NB4 (cell line): ENCODE data around the gene PCP4.
A peak's percentile ranks its signal among the peaks of the same experiment; 100 is the strongest.

Experiments used
- DNase-seq: peaks from one replicate; pipeline ENCODE4 v3.0.0; 2010; ENCODE audit warnings: low read depth
- H3K4me3 ChIP-seq: one replicate; pipeline ENCODE4 v1.5.1; 2011; ENCODE audit warnings: mild to moderate bottlenecking, low read depth, low read length, moderate library complexity
- CTCF ChIP-seq: IDR thresholded peaks from one replicate; pipeline ENCODE4 v1.5.1; 2012; ENCODE audit warnings: low read depth, low read length
- MAX ChIP-seq: IDR thresholded peaks from 2 replicates; pipeline ENCODE4 v1.6.1; 2011; ENCODE audit warnings: low read depth, low read length
- MYC ChIP-seq: IDR thresholded peaks from 2 replicates; pipeline ENCODE4 v1.6.1; 2011; ENCODE audit warnings: low read depth, low read length
- POLR2A ChIP-seq: IDR thresholded peaks from 2 replicates; pipeline ENCODE4 v1.6.1; 2011; ENCODE audit warnings: mild to moderate bottlenecking; ENCODE audit not compliant: insufficient read length; ENCODE audit errors: extremely low read depth

The PCP4 gene

GRCh38 chr21:39867198-39867650, at the start of gene PCP4:
Gene PCP4, plus strand, starts transcription at chr21:39867438. Its CDS starts 64 bp downstream, at chr21:39867502.
- no peak for TF ChIP-seq MAX
- TF ChIP-seq MYC, result no peak
- TF ChIP-seq POLR2A, result no peak
- peak; percentile 88 for TF ChIP-seq CTCF
- peak; percentile 47 for DNase-seq

GRCh38 chr21:39818557-39818956, 48.7 kb upstream of the PCP4 start:
- TF ChIP-seq CTCF (no peak), MAX (no peak), MYC (no peak), POLR2A (no peak)
- no peak overlapping the region for H3K4me3 ChIP-seq
- peak; percentile 23 for DNase-seq

More at GRCh38 chr21:39867198-39867650, at the start of gene PCP4:
- H3K4me3 ChIP-seq, result no peak within 1 kb of the TSS

- H3K4me3 ChIP-seq, result no peak overlapping the region
- TF ChIP-seq POLR2A (no peak), MYC (no peak), CTCF (no peak), MAX (no peak)
- DNase-seq, result no peak
Observed at GRCh38 chr21:39822042-39822441, 45.2 kb upstream of the PCP4 start.

GRCh38 chr21:39825250-39825649, 42.0 kb upstream of the PCP4 start:
- no peak for DNase-seq

GRCh38 chr21:39834543-39834942, 32.7 kb upstream of the PCP4 start:
- no peak for TF ChIP-seq CTCF
- TF ChIP-seq POLR2A, result no peak
- TF ChIP-seq MYC, result no peak
- no peak for TF ChIP-seq MAX
- H3K4me3 ChIP-seq, result no peak overlapping the region
- DNase-seq, result no peak

More at GRCh38 chr21:39825250-39825649, 42.0 kb upstream of the PCP4 start:
- no peak overlapping the region for H3K4me3 ChIP-seq
- no peak for TF ChIP-seq CTCF
- no peak for TF ChIP-seq MYC
- no peak for TF ChIP-seq POLR2A
- TF ChIP-seq MAX, result no peak

- H3K4me3 ChIP-seq, result no peak overlapping the region
- no peak for TF ChIP-seq MYC
- TF ChIP-seq MAX, result no peak
- TF ChIP-seq POLR2A, result no peak
- no peak for TF ChIP-seq CTCF
- no peak for DNase-seq
Observed at GRCh38 chr21:39837861-39838359, 29.3 kb upstream of the PCP4 start.
